Measurements from ENCODE around the gene FUT4.
"Not testable (repeated sequence)": the region's sequence is repeated elsewhere in the genome, so short reads cannot be mapped to it uniquely, and the experiment has no call there.

Gene FUT4, protein sequence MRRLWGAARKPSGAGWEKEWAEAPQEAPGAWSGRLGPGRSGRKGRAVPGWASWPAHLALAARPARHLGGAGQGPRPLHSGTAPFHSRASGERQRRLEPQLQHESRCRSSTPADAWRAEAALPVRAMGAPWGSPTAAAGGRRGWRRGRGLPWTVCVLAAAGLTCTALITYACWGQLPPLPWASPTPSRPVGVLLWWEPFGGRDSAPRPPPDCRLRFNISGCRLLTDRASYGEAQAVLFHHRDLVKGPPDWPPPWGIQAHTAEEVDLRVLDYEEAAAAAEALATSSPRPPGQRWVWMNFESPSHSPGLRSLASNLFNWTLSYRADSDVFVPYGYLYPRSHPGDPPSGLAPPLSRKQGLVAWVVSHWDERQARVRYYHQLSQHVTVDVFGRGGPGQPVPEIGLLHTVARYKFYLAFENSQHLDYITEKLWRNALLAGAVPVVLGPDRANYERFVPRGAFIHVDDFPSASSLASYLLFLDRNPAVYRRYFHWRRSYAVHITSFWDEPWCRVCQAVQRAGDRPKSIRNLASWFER

DNA sequence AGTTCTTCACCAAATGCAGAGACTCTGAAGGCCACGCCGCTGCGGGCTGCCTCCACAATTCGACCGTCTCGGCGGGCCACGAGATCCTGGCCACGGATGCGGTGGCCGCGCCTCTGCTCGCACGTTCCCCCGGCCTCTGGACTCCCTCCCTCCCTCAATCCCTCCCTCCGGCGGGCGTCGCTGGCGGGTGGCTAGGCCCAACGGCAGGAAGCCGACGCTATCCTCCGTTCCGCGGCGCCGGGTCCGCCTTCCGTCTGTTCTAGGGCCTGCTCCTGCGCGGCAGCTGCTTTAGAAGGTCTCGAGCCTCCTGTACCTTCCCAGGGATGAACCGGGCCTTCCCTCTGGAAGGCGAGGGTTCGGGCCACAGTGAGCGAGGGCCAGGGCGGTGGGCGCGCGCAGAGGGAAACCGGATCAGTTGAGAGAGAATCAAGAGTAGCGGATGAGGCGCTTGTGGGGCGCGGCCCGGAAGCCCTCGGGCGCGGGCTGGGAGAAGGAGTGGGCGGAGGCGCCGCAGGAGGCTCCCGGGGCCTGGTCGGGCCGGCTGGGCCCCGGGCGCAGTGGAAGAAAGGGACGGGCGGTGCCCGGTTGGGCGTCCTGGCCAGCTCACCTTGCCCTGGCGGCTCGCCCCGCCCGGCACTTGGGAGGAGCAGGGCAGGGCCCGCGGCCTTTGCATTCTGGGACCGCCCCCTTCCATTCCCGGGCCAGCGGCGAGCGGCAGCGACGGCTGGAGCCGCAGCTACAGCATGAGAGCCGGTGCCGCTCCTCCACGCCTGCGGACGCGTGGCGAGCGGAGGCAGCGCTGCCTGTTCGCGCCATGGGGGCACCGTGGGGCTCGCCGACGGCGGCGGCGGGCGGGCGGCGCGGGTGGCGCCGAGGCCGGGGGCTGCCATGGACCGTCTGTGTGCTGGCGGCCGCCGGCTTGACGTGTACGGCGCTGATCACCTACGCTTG lies at the start of gene FUT4:
FUT4 (plus strand) TSS at position 227 of the 951 bp plus-strand sequence; CDS start at position 440, 213 bp downstream.
- peak; percentile 89 for DNase-seq (ENCODE audit: low spot score)

DNA sequence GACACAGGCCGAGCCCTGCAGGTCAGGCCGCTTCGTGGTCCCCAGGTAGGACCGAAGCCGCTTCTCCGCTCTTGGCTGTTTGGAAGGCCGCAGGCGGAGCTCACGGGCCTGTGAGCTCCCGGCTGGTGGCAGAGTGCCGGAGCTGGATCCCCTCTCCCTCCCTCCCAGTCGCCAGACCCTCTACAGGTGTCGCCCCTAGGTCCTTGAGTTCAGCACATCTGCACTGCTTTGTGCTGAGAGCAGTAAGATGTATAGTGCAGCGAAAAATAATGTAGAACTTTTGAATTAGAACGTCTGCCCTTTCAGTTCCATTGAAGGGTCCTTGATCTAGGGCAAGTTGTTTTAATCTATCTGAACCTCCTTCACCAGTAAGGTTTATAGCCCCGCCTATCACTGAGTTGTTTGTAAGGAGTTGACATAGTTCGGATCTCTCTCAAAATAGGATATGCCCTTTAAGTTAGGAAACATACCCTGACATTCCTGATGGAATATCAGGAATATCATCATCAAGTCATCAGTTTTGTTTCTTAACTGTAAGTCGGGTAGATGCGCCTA lies 49.5 kb upstream of the FUT4 start:
- no peak for DNase-seq (ENCODE audit: low spot score)

DNA sequence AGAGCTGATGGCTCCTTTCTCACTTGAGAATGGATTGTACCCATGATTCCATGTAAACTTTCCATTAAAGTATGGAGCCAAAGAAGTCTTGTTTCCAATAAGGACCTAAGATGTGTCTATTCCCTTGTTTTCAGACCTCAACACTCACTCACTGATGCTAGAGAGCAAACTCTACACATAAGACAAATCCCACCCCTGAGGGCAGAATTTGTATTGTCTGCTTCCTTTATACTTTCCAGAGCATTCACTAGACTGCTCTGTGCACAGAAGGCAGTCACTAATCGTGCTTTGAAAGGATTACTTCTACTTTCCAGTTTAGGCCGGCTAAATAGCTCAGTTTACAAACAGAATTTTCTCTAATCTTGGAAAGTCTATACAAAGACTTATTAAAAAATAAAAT lies 43.5 kb upstream of the FUT4 start:
- DNase-seq (ENCODE audit: low spot score): no peak

DNA sequence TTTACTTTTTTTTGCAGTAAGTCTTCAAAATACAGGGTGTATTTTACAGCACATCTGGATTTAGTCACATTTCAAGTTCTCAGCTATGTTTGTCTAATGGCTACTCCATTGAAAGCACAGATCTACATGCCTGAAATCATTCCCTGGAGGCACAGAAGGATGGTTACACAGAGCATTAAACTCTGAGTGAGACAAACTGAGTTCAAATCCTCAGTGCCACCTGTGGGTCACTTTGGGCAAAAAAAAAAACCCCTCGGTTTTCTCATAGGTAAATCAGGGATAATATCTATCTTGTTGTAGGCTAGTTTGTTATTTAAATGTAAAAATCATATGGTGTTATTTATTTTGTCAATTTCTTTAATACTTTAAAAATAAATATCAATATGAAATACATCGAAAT lies 42.2 kb upstream of the FUT4 start:
- no peak for DNase-seq (ENCODE audit: low spot score)

DNA sequence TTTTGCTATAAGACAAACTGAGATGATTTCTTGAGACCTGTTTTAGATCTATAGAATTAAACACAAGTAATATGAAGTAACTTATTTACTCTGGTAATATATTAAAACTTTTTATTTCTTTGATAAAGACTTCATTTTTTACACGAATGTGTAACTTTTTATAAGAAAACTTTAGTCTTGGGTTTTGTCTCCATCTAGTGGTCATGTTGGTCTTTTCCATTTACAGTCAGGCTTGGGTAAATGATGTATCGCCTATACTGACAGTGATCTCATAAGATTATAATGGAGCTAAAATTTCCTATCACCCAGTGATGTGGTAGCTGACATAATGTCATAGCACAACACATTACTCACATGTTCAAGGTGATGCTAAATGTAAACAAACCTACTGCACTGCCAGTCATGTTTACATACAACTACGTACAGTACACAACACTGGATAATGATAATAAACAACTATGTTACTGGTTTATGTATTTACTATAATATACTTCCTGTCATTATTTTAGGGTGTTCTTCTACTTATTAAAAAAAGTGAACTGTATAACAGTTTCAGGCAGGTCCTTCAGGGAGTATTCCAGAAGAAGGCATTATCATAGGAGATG lies 38.9 kb upstream of the FUT4 start:
- peak; percentile 41 for DNase-seq (ENCODE audit: low spot score)

DNA sequence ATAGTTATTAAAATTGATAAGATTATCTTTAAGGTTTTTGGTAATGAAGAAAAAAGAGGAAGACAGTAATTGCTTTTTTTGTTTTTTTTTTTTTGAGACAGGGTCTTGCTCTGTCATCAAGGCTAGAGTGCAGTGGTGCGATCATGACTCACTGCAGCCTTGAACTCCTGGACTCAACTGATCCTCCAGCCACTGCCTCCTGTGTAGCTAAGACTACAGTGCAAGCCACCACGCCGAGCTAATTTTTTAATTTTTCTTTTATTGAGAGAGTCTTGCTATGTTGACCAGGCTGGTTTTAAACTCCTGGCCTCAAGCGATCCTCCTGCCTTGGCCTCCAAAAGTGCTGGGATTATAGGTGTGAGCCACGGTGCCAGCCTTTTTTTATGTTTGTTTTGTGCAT lies 37.2 kb upstream of the FUT4 start:
- not testable (repeated sequence) for DNase-seq (ENCODE audit: low spot score)

DNA sequence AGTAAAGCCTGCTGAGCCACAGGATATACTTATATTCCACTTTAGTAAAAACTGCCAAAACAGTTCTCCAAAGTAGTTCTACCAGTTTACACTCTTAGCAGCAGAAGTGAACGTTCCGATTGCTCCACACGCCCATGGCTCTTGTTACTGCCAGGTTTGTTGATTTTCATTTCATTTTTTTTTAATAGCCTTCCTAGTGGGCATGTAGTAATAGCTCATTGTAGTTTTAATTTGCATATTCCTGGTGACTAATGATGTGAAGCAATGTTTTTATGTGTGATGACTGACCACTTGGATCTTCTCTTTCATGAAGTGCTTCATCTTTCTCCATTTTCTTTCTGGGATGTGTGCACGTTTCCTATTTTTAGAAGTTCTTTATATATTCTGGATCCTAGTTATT lies 36.2 kb upstream of the FUT4 start:
- DNase-seq (ENCODE audit: low spot score): no peak

DNA sequence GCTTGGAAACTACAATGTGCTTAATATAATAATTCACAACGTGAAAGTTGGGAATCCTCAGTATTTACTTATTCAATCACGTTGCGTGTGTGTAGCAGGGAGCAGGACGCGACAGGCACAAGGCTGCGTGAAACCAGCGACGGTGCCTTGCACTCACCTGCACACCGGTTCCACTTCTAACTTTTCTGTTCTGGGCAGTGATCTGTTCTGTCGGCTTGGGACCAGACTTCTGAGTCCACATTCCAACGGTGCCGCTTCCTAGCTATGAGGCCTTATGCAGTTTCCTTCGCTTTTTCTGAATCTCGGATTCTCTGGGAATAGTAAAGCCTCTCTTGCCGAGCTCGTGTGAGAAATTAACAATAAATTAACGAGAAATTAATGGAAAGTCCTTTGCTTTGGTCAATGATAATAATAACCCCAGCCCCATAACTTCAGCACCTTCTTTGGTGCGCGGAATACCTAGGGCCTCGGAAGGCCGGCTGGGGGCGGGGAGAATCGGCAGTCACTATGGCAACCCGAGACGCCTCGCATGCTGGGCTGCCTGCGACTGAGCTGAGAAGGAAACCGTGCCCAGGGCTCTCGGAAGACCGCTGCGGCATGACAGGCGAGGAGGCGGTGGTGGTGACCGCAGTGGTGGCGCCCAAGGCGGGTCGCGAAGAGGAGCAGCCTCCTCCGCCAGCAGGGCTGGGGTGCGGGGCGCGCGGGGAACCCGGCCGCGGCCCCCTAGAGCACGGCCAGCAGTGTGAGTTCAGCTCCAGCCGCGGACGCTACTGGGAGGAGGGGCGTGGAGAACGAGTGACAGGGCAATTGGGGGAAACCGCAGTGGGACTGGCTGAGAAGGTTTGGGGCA lies 31.6 kb upstream of the FUT4 start, which contains the start of gene C11orf97:
C11orf97 (plus strand) TSS at position 530 of the 850 bp plus-strand sequence; CDS start at position 598, 68 bp downstream.
- DNase-seq (ENCODE audit: low spot score): peak; percentile 21

DNA sequence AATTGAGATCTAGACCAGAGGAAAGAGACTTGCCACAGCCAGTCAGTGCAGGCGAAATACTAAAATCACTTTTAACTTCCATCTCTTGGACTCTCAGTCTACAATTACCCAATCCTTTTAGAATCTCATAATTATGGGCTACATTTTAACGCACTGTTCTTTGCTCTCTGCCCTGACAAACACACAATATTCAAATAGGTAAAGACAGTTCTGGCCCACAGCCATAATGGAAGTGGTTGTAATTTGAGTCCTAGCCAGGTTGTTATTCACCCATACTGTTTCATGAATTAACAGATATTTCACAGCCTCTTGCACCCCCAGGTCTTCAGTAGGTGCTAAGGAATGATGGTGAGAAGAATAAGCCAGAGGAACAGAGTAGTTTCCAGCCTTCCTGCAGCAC lies 30.6 kb upstream of the FUT4 start:
- no peak for DNase-seq (ENCODE audit: low spot score)

DNA sequence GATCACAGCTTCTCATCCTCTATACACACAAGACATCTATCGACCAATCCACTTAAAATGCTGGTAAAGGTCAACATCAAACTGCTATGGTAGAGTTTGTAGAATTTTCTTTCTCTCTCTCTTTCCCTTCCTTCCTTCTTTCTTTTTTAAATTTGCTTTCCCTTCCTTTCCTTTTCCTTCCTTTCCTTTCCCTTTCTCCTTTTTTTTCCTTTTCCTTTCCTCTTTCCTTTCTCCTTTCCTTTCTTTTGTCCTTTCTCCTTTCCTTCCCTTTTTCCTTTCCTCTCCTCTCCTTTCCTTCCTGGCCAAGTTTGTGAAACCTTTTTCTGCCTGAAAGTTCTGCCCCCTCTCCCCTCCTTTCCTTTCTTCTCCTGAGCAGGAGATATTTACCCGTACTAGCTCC lies 28.3 kb upstream of the FUT4 start:
- DNase-seq (ENCODE audit: low spot score): no peak

DNA sequence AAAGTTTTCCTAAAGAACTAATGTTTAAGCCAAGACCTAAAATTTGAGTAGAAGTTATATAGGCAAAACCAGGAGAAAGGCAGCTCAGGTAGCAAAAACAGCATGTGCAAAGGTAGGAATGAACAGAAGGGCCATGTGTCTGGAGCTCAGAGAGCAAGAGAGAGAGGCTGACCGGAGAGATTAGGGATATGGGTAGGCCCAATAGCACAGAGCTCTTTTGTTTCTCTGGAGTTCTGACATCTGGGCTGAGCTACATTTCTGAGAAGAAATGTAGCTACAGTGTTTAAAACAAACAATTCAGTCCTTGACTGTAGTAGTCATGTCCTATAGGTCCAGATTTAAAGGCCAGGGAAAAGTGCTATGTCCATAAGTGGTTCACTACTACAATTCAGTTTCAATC lies 27.0 kb upstream of the FUT4 start:
- no peak for DNase-seq (ENCODE audit: low spot score)

DNA sequence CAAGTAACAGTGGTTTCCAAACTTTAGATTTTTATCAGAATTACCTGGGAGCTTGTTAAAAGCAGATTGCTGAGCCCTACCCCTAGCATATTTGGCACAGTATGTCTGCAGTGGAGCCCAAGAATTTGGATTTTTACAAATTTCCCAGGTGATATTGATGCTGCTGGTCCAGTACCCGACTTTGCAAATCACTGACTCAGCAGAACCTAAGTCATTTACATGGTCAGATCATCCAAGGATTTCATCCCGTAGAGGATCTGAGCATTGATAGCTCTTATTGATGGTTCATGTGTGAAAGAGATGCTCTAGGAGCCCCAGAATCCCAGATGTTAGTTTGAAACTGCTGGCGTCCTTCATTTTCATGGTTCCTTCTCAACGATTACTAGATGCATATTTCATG lies 25.4 kb upstream of the FUT4 start:
- no peak for DNase-seq (ENCODE audit: low spot score)

DNA sequence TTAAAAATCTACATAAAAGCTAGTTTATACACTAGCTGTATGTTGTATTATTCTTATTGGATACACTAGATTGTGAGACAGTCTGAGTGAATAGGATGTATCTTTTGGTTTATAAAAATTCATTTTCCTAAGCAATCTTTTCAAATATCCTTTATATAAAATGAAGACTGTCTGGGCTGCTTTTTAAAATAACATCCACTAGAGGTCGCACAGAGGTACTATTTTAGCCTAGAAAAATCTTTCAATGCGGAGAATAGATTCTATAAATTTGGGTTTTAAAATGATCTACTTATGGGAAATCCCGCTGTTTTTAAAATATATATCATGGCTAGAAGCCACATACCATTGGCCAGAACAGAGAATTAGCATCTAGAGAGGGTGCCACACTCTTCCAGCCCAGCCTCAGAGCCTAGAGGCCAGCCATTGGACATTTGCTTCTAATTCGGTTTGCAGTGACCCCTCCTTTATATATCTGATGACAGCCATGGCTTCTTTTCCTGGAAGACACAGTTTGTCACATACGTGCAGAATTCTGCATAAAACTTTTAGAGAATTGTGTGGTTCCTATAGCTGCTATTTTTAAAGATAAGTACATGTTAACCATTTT lies 24.1 kb upstream of the FUT4 start:
- DNase-seq (ENCODE audit: low spot score): no peak

DNA sequence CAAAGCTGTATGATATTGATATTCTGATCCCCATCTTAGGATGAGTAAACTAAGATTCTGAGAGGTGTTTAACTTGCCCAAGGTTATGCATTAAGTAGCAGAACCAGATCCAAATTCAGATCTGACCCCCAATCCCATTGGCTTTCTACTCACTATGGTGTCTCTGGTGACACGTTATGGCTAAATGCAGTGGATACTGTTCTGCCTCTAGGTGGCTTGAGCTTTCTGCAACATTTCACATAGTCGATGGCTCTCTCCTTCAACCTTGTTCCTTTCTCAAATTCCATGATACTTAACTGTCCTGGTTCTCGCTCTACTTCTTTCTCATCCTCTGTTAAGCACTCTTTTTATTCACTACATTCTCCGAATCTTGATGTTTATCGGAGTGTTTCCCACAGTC lies 22.0 kb upstream of the FUT4 start:
- DNase-seq (ENCODE audit: low spot score): no peak

DNA sequence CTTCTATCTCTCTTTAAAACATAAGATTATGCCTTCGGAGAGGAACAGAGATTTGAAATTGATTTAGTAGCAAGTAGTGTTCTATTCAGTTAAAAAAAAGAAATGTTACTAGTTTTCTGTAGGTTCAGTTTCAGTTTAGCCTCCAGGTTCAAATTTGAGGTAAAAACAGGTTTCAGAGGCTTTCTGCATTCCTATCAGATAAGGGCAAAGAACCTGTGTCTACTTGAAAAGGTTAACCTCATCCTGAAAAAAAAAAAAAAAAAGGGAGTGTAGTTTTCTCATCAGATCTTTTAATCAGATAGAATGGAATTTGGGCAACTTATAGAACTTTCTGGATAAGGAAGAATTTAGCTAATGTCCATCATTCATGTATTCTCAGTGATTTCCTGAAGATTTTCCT lies 19.4 kb upstream of the FUT4 start:
- DNase-seq (ENCODE audit: low spot score): no peak

DNA sequence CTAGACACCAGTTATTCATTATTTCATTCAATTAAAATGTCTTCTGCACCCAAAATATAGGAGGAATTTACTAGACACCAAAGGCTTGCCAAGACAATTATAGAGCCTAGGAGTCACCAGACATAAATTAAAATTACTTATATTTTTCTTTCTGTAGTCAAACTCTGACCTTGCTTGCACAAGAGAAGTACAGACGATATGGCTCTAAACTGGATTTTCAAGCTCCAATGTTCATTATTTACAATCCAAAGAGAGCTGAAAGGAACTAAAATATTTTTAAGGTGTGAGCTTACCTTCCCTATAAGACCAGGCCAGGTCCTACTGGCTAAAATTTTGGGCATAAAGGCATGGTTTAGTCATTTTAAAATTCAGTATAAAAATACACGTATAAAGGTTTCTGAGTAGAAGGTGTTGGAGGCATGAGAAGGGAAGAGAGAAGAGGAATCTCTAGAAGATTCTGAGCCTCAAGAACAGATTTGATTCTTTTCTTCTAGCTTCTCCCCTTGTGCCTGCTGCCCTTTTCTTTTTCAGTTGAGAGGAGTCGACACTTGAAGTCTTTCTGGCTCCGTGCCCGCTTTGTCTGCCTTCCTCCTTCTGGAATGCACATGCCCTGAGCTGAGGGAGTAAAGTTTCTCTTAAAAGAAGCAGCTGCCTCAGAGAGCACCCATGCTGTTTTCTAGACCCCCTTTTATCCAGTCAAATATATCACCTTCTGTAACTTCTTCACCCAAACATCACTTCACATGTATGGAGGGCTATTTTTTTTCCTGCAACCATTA lies 18.0 kb upstream of the FUT4 start:
- DNase-seq (ENCODE audit: low spot score): no peak

DNA sequence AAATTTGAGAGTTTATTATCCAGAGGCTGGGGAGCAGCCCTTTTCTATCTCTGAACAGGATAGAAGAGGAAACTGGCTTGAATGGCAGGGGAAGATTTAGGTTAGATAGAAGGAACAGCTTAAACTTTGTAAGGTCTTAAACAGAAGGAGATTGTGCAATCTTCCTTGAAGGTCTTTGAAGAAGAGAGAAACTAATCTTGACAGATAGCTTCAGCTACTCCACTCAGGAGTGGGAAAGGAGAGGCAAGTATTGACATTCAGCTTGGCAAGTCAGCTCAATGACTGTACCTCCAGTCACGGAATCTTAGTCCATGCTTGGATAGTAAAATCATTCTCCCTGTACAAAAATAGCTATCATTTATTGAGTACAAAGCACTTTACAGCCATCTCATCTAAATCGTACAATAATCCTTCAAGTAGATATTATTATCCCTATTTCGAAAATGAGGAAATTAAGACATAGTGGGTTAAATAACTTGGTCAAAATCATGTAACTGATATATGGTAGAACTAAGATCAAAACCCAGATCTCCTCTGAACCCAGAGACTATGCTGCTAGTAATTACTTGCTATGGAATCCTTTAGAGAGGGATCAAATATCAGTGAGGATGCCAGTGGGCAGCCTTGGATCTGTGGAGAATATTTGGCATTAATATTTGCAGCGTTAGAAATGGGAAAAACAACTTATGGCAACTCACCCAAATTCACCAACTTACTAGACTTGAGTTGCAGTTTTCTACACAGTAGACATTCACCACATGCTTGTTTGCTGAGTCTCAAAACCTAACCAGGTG lies 16.9 kb upstream of the FUT4 start:
- DNase-seq (ENCODE audit: low spot score): no peak

DNA sequence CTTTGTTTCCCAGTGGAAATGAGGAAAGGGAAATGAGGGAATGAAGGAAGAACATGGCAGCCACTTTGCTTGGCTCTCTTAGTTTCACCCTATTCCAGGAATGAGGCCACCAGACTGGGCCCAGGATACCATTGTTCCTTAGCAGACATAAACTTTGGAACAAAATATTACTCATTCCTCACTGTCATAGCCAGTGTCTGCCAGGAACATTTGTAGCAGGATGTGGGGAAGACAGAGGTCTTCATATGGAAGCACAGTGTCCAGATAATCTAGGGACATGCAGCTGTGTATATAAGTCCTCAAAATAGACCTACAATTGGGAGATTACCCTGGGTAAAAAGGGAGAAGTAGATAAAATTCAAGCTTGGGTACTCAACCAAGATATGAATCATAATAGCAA lies 15.2 kb upstream of the FUT4 start:
- no peak for DNase-seq (ENCODE audit: low spot score)

DNA sequence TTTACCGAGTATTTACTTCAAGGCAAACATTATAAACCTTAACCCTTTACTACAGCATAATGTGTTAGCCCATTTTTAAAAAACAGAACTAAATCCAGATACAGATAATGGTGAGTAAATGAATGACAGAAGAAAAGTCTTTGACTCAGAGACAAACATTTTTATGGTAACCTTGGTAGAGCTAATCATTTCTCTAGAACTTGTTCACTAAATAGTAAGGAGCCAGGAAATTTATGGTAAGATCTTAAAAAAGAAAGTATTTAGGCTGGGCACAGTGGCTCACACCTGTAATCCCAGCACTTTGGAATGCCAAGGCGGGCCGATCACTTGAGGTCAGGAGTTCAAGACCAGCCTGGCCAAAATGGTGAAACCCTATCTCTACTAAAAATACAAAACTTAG lies 11.5 kb upstream of the FUT4 start:
- DNase-seq (ENCODE audit: low spot score): no peak
